ENCODE data around the gene PLP1.
A peak's percentile ranks its signal among the peaks of the same experiment; 100 is the strongest.
"Not testable (repeated sequence)": the region's sequence is repeated elsewhere in the genome, so short reads cannot be mapped to it uniquely, and the experiment has no call there.

The PLP1 gene

DNA sequence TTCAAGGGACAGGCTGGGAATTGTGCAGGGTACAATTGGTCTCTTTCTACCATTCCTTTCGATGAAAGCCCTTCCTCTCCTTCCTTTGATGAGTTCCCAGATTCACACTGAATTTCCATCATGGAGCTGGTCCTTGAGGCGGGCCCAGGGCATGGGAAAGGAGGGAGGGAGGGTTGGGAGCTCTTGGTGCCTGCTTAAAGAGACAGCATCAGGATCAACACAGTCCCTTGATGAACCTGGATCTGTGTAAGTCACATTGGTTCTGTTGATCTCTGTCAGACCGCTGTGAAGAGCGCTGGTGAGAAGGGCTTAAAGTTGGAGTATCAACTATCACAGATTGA is 4.4 kb downstream of the PLP1 start:
- no peak for DNase-seq (ENCODE audit: low spot score)

DNA sequence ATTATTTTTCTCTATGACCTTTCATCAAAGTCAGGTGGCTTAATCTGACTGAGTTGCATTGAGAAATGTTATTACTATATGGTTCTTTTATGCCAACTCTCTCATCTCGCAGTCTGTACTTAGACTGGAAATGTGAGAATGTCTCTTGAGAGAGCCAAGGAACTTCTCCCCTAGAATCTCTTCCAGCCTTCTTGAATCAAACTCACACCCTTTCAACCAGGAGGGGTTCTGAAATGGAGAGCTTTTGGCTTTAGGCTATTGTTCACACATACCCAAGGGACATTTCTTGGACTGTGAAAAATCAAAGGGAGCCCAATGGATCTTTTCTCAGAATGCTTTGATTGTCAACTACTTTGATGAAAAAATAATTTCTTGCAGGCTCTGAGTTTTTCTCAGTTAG is 5.1 kb downstream of the PLP1 start:
- no peak for DNase-seq (ENCODE audit: low spot score)

DNA sequence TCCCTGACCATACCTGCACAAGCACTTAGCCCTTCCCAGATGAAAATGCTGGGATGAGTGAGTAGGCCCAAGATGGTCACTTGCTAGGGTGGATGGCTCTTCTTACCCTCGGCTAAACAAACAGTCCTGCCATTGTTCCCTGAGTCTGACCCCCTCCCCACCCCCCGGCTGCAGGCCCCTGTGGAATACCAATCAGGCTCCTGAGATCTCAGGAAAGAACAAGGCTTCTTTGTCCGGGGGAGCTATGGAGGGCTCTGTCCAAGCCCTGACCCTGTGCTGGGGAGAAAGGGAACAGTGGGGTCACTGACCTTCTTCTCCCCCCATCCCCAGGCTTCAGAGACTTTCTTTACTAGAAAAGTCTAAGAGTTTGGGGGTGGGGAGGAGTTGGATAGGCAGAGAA is 6.0 kb downstream of the PLP1 start:
- no peak for DNase-seq (ENCODE audit: low spot score)

DNA sequence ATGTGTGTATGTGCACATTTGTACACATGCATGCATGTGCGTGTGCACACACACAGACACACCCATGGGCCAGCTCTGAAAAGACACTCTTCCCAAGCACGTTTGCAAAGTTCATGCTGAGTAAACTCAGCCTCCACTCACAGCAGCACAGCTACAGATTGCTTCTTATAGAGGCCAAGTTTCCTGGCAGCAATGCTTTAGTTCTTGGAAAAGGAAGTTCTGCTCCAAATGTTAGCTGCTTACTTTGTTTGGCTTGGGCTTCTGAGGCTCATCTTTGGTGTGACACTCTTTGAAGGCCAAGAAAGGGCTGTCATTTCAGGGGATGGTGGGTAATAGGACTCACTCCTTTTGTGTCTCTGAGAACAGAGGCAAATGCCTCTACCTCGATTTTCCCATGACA is 6.6 kb downstream of the PLP1 start:
- no peak for DNase-seq (ENCODE audit: low spot score)

GRCh38 chrX:103783971-103784370 is 7.3 kb downstream of the PLP1 start:
- no peak for DNase-seq (ENCODE audit: low spot score)

DNA sequence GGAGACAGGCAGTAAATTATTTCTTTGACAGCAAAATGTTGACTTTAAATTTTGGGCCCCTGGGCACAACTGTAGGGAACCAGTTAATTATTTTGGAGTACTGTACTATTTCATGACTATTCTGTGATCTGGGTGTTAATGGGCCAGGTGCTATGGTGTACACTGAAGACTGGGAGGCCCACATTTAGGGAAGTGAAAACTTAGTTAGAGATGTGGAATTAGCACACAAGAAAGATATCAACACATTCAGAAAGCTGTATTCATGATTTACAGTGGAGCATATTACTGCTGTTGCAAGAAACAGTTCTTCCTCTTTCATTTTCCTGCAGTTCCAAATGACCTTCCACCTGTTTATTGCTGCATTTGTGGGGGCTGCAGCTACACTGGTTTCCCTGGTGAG is 12.4 kb downstream of the PLP1 start:
- no peak for DNase-seq (ENCODE audit: low spot score)

GRCh38 chrX:103791228-103791627 is 14.6 kb downstream of the PLP1 start:
- no peak for DNase-seq (ENCODE audit: low spot score)

DNA sequence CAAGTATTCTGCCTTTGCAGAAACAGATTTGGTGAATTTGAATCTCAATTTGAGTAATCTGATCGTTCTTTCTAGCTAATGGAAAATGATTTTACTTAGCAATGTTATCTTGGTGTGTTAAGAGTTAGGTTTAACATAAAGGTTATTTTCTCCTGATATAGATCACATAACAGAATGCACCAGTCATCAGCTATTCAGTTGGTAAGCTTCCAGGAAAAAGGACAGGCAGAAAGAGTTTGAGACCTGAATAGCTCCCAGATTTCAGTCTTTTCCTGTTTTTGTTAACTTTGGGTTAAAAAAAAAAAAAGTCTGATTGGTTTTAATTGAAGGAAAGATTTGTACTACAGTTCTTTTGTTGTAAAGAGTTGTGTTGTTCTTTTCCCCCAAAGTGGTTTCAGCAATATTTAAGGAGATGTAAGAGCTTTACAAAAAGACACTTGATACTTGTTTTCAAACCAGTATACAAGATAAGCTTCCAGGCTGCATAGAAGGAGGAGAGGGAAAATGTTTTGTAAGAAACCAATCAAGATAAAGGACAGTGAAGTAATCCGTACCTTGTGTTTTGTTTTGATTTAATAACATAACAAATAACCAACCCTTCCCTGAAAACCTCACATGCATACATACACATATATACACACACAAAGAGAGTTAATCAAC is 15.3 kb downstream of the PLP1 start:
- no peak for DNase-seq (ENCODE audit: low spot score)

DNA sequence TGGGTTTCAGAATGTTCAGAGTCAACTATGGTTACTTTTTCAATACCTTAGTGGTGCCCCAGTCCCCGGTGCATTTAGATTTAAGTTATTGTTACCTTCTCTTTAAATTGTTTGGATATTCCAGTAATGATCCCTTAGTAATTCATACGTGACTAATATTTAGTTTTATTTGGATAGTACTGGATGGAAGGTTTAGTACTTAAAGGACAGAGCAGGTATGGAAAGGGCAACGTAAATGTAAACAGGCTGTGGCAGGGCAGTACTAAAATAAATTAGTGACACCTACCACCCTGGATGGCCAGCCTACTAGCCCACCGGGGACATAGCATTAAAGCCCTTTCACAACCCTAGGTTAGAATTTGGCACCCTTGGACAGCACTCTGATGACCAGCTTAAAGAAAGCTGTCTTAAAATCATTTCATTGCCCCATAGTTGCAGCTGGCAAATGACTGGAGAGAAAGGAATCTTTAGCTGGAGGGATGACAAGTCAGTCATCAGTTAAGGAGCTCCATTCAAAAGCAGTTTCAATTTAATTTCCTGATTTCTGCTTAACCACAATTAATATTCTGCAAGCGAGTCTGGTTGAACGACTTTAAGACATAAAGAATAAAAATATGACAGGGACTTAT is 16.4 kb downstream of the PLP1 start:
- DNase-seq (ENCODE audit: low spot score) = no peak

- no peak for DNase-seq (ENCODE audit: low spot score)
These were observed 16.9 kb downstream of the PLP1 start for GRCh38 chrX:103793545-103793940.

DNA sequence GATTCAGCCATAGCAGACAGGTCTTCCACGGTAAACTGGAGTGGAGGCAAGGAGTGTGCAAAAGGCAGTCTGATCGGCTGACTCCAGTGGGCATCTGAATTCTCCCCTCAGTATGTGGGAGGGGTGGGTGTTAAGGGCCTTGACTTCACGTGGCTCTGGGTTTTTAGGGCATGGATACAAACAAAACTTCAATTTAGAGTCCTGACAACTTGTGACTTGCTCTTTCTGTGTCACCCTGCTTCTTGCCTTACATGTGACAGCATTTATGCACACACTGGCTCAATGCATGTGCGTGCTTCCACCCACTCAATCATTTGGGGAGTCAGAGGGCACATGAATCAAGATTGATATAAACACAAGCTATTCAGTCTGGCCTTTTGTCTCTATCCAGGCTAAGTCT is 17.5 kb downstream of the PLP1 start:
- no peak for DNase-seq (ENCODE audit: low spot score)

- DNase-seq (ENCODE audit: low spot score) = no peak
These were observed 21.1 kb downstream of the PLP1 start for GRCh38 chrX:103797691-103798090.

DNA sequence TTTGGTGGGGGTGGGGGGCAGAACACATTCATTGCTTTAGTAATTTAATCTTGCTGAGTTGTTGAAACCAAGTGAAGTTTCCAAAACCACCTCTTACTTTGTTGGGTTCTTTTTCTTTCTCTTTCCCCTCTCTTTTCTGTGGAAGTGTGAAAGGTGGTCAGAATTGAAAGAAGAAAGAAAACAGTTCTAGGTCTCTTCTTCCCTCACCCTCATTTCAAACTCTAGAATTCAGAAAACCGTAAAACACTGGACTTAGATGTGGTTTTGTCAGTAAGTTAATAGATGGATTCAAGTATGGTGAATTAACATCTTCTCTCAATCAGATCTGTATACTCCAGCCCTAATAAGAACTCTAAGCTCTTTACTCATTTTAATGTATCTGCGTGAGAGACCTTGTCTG is 23.7 kb downstream of the PLP1 start:
- no peak for DNase-seq (ENCODE audit: low spot score)

DNA sequence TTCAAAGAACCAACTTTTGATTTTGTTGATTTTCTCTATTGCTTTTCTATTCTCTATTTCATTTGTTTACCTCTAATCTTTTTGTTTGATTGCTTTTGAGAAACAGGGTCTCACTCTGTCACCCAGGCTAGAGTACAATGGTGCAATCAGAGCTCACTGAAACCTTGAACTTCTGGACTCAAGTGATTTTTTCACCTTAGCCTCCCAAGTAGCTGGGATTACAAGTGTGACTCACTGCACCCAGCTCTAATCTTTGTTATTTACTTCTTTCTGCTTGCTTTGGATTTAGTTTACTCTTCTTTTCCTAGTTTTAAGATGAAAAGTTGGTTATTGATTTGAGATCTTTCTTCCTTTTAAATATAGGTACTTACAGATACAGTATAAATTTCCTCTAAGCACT is 29.2 kb downstream of the PLP1 start:
- no peak for DNase-seq (ENCODE audit: low spot score)

- DNase-seq (ENCODE audit: low spot score) = no peak
These were observed 30.3 kb downstream of the PLP1 start for GRCh38 chrX:103806862-103807474.

GRCh38 chrX:103811858-103812257 is 35.2 kb downstream of the PLP1 start:
- no peak for DNase-seq (ENCODE audit: low spot score)

GRCh38 chrX:103817101-103817500 is 40.5 kb downstream of the PLP1 start:
- not testable (repeated sequence) for DNase-seq (ENCODE audit: low spot score)

GRCh38 chrX:103817502-103817901 is 40.9 kb downstream of the PLP1 start:
- DNase-seq (ENCODE audit: low spot score) = peak; percentile 59

DNA sequence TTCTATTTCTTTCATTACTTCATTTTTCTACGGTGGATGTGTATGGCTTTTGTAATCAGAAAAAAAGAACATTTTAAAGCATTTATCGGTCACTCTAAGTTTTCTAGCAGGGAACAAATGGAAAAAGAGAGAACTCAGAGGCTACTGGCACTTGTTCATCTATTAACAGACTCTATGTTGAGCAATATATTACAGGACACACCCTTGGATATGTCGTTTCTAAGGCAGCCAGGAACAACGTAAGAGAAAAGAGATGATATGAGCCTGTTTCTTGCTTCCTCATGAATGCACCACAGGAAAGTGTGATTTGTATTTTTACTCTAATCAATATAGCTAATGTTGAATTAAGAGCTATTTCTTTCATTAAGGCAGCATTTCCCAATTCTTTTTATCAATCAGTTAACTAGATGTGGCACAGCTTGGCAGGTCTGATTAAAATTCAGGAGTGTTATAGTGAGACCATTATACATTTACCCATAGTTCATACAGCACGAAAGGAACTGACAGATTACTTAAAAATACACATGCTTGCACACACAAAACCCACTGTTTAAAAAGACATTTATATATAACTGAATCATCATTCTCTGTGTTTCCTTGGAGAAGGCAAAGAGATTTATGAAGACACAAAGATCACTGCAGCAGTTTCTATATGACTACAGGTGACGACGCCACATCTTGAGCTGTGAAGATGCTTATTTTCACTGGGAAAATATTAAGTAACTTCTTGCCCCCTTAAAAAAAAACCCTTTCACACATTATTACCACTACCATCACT is 42.4 kb downstream of the PLP1 start:
- DNase-seq (ENCODE audit: low spot score) = no peak

DNA sequence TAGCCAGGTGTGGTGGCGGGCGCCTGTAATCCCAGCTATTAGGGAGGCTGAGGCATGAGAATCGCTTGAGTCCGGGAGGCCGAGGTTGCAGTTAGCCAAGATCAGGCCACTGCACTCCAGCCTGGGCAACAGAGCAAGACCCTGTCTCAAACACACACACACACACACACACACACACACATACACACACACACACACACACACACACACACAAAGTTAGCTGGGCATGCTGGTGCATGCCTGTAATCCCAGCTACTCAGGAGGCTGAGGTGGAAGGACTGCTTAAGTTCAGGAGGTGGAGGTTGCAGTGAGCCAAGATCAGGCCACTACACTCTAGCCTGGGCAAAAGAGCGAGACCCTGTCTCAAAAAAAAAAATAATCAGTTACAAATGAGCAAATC is 44.2 kb downstream of the PLP1 start:
- DNase-seq (ENCODE audit: low spot score) = not testable (repeated sequence)

- no peak for DNase-seq (ENCODE audit: low spot score)
These were observed 47.0 kb downstream of the PLP1 start for GRCh38 chrX:103823591-103823990.

DNA sequence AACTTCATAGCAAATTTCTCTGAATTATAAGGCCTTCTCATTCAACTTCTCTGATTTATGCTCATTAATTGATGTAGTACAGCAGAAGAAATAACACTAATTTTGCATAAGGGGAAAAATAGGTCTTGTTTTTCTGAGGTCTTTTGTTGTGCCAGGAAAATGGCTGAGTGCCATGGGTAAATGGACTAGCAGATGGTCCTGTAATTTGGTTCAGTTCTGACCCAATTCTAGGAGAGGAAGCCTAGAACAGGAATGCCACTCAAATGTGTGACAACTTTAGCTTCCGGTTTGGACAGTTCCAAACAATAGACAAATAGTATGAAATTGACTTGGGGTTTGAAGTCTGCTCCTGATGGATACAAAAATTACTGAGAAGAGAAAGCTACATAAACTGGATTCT is 49.2 kb downstream of the PLP1 start:
- peak; percentile 85 for DNase-seq (ENCODE audit: low spot score)

GRCh38 chrX:103828529-103828928 is 51.9 kb downstream of the PLP1 start:
- no peak for DNase-seq (ENCODE audit: low spot score)

Measured in cerebellar cortex (tissue), 1 donor.